ENCODE data around the gene CD1E.
"Not testable (repeated sequence)": the region's sequence is repeated elsewhere in the genome, so short reads cannot be mapped to it uniquely, and the experiment has no call there.

CD1E gene

DNA sequence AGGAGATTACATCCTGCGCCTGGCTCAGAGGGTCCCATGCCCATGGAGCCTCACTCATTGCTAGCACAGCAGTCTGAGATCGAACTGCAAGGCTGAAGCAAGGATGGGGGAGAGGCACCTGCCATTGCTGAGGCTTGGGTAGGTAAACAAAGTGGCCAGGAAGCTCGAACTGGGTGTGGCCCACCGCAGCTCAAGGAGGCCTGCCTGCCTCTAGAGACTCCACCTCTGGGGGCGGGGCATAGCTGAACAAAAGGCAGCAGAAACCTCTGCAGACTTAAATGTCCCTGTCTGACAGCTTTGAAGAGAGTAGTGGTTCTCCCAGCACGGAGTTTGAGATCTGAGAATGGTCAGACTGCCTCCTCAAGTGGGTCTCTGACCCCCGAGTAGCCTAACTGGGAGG is 17.3 kb upstream of the CD1E start:
- not testable (repeated sequence) for H3K36me3 Mint-ChIP-seq, H3K9me3 Mint-ChIP-seq, H3K27ac Mint-ChIP-seq, H3K27me3 Mint-ChIP-seq, H3K4me3 Mint-ChIP-seq, ATAC-seq
- H3K4me1 Mint-ChIP-seq: peaks cover 21% of the 10 kb centered on the region

DNA sequence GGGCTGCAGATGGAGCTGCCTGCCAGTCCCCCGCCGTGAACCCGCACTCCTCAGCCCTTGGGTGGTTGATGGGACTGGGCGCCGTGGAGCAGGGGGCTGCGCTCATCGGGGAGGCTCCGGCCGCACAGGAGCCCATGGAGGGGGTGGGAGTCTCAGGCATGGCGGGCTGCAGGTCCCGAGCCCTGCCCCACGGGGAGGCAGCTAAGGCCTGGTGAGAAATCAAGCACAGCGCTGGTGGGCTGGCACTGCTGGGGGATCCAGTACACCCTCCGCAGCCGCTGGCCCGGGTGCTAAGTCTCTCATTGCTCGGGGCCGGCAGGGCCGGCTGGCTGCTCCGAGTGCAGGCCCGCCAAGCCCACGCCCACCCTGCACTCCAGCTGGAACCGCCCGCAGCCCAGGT is 4.7 kb upstream of the CD1E start:
- H3K4me1 Mint-ChIP-seq: peaks cover 16% of the 10 kb centered on the region
- H3K27me3 Mint-ChIP-seq, H3K9me3 Mint-ChIP-seq, H3K27ac Mint-ChIP-seq, H3K36me3 Mint-ChIP-seq, H3K4me3 Mint-ChIP-seq, ATAC-seq: not testable (repeated sequence)

DNA sequence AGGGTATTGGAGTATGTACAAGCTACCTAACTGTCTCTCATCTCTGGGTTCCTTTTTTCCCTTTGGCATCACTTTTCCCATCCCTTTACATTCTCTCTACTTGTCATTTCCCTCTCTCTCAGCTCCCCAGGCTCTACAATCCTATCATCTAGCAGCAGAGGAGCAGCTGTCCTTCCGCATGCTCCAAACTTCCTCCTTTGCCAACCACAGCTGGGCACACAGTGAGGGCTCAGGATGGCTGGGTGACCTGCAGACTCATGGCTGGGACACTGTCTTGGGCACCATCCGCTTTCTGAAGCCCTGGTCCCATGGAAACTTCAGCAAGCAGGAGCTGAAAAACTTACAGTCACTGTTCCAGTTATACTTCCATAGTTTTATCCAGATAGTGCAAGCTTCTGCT is 561 bp downstream of the CD1E start:
- Mint-ChIP-seq H3K27me3 (no peaks in the 10 kb centered on the region), H3K4me1 (peaks cover 24% of the 10 kb centered on the region), H3K36me3 (no peaks in the 10 kb centered on the region), H3K4me3 (no peak overlapping the region), H3K27ac (peak overlapping the region; percentile 18), H3K9me3 (no peaks in the 10 kb centered on the region)
- ATAC-seq: no peak

DNA sequence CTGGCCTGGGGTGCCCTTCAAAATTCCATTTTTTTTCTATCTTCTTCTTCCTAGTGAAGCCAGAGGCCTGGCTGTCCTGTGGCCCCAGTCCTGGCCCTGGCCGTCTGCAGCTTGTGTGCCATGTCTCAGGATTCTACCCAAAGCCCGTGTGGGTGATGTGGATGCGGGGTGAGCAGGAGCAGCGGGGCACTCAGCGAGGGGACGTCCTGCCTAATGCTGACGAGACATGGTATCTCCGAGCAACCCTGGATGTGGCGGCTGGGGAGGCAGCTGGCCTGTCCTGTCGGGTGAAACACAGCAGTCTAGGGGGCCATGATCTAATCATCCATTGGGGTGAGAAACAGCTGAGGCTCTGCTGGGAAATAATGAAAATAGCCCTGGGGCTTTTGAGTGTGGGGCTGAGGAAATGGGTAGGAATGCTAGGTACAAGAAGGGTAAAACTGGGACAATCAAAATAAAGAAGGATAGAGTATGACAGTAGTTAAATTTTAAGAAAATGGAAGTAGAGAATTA is 2.1 kb downstream of the CD1E start:
- no peak overlapping the region for H3K27ac Mint-ChIP-seq
- no peak for ATAC-seq
- no peaks in the 10 kb centered on the region for H3K27me3 Mint-ChIP-seq
- no peak overlapping the region for H3K4me3 Mint-ChIP-seq
- no peaks in the 10 kb centered on the region for H3K36me3 Mint-ChIP-seq
- peaks cover 32% of the 10 kb centered on the region for H3K4me1 Mint-ChIP-seq
- no peaks in the 10 kb centered on the region for H3K9me3 Mint-ChIP-seq

DNA sequence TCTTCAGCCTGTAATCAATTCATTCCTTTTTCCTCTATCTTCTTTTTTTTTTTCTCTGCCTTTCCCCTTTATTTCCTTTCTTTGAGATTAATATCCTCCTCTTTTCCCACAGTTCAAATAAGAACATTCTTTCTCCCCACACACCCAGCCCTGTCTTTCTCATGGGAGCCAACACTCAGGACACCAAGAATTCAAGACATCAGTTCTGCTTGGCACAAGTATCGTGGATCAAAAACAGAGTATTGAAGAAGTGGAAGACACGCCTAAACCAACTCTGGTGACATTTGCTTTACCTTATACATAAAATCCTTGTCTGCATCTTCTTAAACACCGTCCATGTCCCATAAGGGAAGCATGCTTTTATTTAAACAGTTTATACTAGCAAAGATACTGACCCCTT is 2.9 kb downstream of the CD1E start:
- Mint-ChIP-seq H3K27me3 (no peaks in the 10 kb centered on the region), H3K4me3 (no peak overlapping the region), H3K9me3 (no peaks in the 10 kb centered on the region), H3K27ac (no peak overlapping the region), H3K4me1 (peaks cover 32% of the 10 kb centered on the region), H3K36me3 (no peaks in the 10 kb centered on the region)
- ATAC-seq: no peak

DNA sequence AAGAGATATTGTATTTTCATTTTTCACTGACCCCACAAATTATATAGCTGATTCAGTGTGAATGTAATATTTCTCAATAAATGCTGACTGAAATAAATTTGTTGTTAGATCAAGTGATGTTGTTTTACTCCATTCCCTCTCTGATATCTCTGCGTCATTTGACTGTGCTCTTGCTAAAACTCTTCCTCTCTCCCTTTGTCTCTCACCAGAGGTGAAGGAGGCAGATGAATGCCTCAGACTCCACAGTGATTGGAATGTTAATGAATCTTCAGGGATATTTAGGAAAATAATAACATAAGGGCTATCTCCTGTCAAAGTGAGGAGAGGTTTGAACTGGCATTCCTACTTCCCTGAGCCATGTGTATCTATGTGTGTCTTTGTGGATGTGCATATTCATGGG is 3.7 kb downstream of the CD1E start:
- Mint-ChIP-seq H3K9me3 (peaks cover 3% of the 10 kb centered on the region), H3K4me3 (no peak overlapping the region), H3K36me3 (no peaks in the 10 kb centered on the region), H3K27ac (no peak overlapping the region), H3K27me3 (no peaks in the 10 kb centered on the region), H3K4me1 (peaks cover 32% of the 10 kb centered on the region)
- no peak for ATAC-seq

DNA sequence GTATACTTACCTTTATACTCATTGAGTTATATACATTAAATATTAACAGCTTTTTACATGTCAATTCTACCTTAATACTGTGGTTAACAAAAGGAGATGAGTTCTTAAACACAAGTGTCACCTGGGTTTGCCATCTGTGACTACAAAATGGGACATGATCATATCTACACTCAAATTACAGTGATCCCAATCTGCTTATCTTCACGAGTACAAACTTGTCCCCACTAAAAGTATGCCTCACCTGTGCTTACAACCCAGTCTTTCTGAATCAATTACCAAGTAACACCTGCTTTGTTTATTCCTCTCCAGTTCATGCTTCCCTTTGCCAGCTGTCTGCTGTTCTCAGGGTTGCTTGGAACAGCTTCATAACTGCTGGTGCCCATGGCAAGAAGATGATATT is 8.8 kb downstream of the CD1E start:
- H3K4me3 Mint-ChIP-seq: no peak overlapping the region
- H3K9me3 Mint-ChIP-seq: peaks cover 8% of the 10 kb centered on the region
- H3K36me3 Mint-ChIP-seq: peaks cover 8% of the 10 kb centered on the region
- no peak for ATAC-seq
- no peaks in the 10 kb centered on the region for H3K27me3 Mint-ChIP-seq
- H3K27ac Mint-ChIP-seq: no peak overlapping the region
- H3K4me1 Mint-ChIP-seq: peaks cover 8% of the 10 kb centered on the region

DNA sequence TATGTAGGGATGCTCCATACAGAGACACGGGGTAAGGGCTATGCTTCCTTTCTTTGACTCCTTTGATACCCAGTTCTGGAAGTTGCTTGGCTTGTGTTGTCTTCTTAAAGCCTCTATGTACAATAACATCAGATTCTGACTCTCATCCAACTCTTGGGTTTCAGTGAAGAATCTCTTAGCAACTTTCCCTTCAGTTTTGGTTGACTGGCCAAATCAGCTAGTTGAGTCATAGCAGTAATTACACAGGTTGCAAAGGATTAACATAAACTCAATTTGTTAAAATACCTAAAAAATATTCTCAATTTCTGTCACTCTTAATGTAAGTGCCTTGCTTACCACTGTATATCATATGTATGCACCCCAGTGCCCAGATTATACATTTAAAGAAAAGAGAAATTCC is 9.2 kb downstream of the CD1E start:
- peaks cover 8% of the 10 kb centered on the region for H3K9me3 Mint-ChIP-seq
- no peak overlapping the region for H3K4me3 Mint-ChIP-seq
- H3K27me3 Mint-ChIP-seq: no peaks in the 10 kb centered on the region
- peaks cover 8% of the 10 kb centered on the region for H3K36me3 Mint-ChIP-seq
- peaks cover 8% of the 10 kb centered on the region for H3K4me1 Mint-ChIP-seq
- no peak overlapping the region for H3K27ac Mint-ChIP-seq
- ATAC-seq: no peak

DNA sequence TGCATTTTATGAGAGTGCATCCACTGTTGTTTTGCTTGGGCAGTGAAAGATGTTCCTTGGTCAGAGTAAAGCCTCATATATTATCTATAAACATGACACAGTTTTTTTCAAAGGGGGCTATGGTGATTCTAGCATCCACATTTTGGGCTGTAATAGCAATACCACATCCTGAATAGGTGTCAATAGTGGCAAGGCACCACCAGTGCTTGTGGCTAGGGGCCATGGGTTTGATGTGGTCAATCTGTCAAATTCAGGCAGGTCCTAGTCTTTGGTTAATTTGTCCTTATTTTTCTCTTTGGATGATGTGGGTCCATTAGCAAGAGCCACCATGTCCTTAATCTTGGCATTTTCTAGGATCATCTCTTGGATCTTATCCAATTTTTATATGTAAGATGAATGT is 13.1 kb downstream of the CD1E start:
- Mint-ChIP-seq H3K27ac (no peak overlapping the region), H3K9me3 (peaks cover 13% of the 10 kb centered on the region), H3K27me3 (peaks cover 9% of the 10 kb centered on the region), H3K4me3 (no peak overlapping the region), H3K36me3 (peaks cover 8% of the 10 kb centered on the region), H3K4me1 (peaks cover 10% of the 10 kb centered on the region)
- ATAC-seq: no peak

DNA sequence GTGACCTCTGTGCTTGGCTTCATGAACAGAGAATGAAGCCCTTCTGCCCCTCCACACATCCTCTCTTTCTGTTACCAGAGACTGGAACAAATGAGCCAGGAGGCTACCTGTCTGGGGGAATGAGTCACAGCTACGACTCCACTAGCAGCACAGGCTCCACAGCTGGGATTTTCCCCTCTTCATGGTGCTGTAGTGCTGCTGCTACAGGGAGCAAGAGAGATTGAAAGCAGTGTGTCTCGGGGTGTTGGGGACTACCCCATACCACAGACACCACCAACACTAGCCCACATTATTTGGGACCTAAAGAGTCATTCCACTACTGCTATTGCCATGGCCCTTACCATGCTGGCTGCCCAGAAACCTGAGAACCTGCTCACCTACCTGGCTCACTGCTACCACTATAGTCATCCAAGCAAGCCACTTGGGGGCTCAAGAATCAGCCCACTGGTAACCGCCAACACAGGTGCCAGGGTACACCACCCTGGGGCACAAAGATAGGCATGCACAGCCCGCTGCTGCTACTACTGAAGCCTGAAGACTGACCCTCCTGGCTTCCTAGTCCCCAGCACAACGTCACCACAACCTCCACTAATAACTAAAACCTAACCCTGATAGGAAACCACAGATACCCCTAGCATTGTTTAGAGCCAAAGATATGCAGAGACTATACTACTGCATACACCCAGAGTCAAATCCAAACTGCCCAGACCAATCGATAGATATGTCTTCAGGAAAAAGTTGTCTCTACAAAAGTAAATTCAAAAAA is 17.7 kb downstream of the CD1E start:
- Mint-ChIP-seq H3K27ac (peak overlapping the region; percentile 77), H3K9me3 (peaks cover 20% of the 10 kb centered on the region), H3K4me3 (no peak overlapping the region), H3K4me1 (peaks cover 18% of the 10 kb centered on the region), H3K36me3 (peaks cover 3% of the 10 kb centered on the region), H3K27me3 (peaks cover 9% of the 10 kb centered on the region)
- peak; percentile 98 for ATAC-seq

DNA sequence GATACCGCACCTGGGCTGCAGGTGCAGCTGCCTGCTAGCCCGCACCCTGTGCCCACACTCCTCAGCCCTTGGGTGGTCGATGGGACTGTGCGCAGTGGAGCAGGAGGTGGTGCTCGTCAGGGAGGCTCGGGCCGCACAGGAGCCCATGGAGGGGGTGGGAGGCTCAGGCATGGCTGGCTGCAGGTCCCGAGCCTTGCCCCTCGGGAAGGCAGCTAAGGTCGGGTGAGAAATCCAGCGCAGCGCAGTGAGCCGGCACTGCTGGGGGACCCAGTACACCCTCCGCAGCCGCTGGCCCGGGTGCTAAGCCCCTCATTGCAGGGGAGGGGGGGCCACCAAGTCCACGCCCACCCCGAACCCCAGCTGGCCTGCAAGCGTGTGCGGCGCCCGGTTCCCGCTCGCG is 20.4 kb downstream of the CD1E start:
- ATAC-seq: not testable (repeated sequence)

DNA sequence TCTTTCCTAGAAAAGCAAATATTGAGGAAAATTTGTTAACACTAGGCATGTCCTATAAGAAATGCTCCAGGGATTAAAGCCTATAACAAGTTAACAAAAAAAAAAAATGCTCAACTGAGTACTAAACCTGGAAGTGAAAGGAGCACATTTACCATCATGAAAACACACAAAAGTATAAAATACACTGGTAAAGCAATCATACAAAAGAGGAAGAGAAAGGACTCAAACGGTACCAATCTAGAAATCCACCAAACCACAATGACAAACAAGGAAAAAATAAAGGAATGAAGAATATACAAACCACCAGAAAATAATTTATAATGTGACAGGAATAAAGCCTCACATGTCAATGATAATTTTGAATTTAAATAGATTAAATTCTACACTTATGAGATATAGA is 21.2 kb downstream of the CD1E start:
- Mint-ChIP-seq H3K27ac (no peak overlapping the region), H3K27me3 (peaks cover 4% of the 10 kb centered on the region), H3K9me3 (peaks cover 20% of the 10 kb centered on the region), H3K36me3 (no peaks in the 10 kb centered on the region), H3K4me3 (no peak overlapping the region), H3K4me1 (peaks cover 18% of the 10 kb centered on the region)
- ATAC-seq: no peak

More for the DNA sequence above, 20.4 kb downstream of the CD1E start:
- H3K36me3 Mint-ChIP-seq, H3K27ac Mint-ChIP-seq, H3K4me3 Mint-ChIP-seq, H3K27me3 Mint-ChIP-seq: not testable (repeated sequence)
- Mint-ChIP-seq H3K9me3 (peaks cover 22% of the 10 kb centered on the region), H3K4me1 (peaks cover 18% of the 10 kb centered on the region)

DNA sequence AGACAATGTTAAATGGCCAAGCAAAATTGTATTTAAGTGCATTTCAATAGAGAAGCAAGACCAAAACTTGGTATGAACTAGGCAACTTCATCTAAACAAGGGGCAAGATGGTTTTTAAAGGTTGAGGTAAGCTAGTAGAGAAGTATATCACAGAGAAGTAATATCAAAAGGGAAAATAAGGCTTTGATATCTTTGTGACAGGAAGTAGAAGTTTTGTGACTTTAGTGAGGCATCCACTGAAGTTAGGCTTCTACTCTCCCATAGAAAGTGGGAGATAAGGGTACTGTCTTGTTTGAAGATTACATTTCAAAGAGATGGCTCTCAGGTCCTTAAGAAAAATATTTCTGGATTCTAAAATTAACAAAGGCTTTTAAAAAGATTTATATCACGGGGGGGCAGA is 36.6 kb downstream of the CD1E start:
- Mint-ChIP-seq H3K27ac (peak overlapping the region; percentile 41), H3K9me3 (no peaks in the 10 kb centered on the region), H3K27me3 (no peaks in the 10 kb centered on the region), H3K36me3 (no peaks in the 10 kb centered on the region), H3K4me3 (no peak overlapping the region), H3K4me1 (peaks cover 13% of the 10 kb centered on the region)
- no peak for ATAC-seq

DNA sequence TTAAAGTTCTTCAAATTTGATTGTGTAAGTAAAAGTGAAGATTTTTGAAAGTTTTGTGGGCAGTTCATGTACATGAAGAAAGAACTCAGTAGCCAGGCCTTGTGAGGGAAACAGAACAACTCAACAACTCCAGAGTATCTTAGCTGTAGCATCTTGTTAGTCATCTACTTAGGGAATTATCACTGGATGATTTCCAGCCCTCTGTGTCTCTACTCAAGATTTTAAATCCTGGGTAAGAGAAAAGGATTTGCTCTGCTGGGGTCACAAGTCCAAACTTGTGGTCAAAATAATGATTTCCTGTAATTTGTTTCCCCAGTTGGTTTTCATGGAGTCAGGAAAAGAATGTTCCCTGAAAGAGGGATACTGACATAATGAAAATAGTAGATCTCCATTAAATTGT is 37.4 kb downstream of the CD1E start:
- no peak overlapping the region for H3K4me3 Mint-ChIP-seq
- no peaks in the 10 kb centered on the region for H3K36me3 Mint-ChIP-seq
- H3K9me3 Mint-ChIP-seq: no peaks in the 10 kb centered on the region
- H3K4me1 Mint-ChIP-seq: peaks cover 18% of the 10 kb centered on the region
- ATAC-seq: no peak
- no peaks in the 10 kb centered on the region for H3K27me3 Mint-ChIP-seq
- H3K27ac Mint-ChIP-seq: peak overlapping the region; percentile 41

DNA sequence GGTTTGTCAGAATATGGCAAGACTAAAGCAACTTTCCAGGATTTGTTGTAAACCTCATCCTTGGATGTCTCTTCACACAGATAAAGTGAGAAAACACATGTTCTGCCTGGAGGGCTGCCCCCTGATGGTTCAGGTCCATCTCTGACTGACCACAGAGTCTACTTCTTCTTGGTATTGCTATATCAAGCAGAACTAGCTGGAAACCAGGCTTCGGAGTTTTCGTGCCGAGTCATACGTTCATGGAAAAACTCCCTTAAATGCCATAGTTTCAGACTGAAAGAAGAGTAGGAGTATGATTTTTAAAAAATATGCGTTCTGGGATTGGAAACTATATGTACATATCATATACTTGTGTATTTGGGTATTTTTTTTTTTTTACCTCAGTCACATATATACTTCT is 39.8 kb downstream of the CD1E start:
- Mint-ChIP-seq H3K36me3 (no peaks in the 10 kb centered on the region), H3K4me1 (peaks cover 18% of the 10 kb centered on the region), H3K27me3 (no peaks in the 10 kb centered on the region), H3K27ac (no peak overlapping the region), H3K9me3 (no peaks in the 10 kb centered on the region), H3K4me3 (no peak overlapping the region)
- no peak for ATAC-seq

DNA sequence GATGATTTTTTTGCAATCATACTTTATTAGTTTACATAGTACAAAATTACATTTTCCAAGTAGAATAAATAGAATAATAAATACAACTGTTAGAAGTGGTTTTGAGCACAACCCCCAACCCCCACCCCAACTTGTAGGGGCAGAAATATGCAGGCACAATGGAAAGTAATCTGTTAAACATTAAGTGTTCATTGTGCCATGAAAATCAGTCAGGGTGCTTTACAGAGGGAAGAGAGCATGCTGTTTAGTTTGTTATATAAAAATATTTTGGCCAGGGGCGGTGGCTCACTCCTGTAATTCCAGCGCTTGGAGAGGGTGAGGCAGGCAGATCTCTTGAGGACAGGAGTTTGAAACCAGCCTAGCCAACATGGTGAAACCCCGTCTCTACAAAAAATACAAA is 43.0 kb downstream of the CD1E start:
- Mint-ChIP-seq H3K4me1 (peaks cover 16% of the 10 kb centered on the region), H3K4me3 (no peak overlapping the region), H3K27me3 (no peaks in the 10 kb centered on the region), H3K36me3 (no peaks in the 10 kb centered on the region), H3K9me3 (no peaks in the 10 kb centered on the region), H3K27ac (no peak overlapping the region)
- ATAC-seq: no peak
